ENCODE measurements around the gene AUTS2. TPM values are rescaled to one million over a fixed set of nuclear protein-coding genes. Genes with fewer than 3 reads are reported as not detected.

Gene AUTS2
- total and polyA plus RNA-seq, 10 of the 15 experiments (the other 5 are each of a cell fraction or from before 2014, with no cell fraction given): 6.4 to 55.6 (median 21.6) TPM

DNA sequence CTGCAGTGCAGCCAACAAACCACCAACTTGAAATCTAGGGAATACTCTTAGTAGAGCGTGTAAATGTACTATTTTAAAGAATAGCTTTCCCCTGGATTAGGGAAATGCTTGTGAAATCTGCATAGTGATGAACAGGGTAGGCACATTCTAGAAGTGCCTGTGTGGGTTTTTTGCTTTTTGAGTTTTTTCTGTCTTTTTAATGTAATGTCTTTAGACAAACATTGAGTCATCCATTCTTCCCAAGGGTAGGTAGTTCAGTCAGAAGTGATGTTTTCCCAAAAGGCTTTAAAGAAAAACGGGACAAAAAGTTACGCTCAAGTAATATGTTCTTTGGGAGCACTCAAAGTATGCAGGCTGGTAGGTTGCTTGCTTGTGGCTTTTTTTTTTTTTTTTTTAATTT lies 130.0 kb downstream of the AUTS2 start:
- SMC1A ChIA-PET (ENCODE audit: uncharacterized antibody, unreplicated experiment): interaction anchor here (0.5 to 4.1 kb wide), 10 partner anchors 11 to 492 kb away, joined by 3 to 18 read pairs (median 4); no protein-coding TSS in a partner anchor
- H3K27ac ChIP-seq (ENCODE audit: control insufficient read depth, insufficient read depth): no peak overlapping the region
- FAIRE-seq: no peak
- TF ChIP-seq CTCF (IDR thresholded peaks at IDR 0.05 in 2 of 3, conservative IDR thresholded peaks at IDR 0.05 in 1 of 3; ENCODE audit: control insufficient read depth in 2 of 3, extremely low read depth in 1 of 3, insufficient read depth in 1 of 3, low read depth in 3 of 3, low read length in 3 of 3): no peak
- TF ChIP-seq RELA (IDR thresholded peaks at IDR 0.05; ENCODE audit: borderline replicate concordance, partially characterized antibody): no peak
- TF ChIP-seq E4F1 (IDR thresholded peaks at IDR 0.05; ENCODE audit: borderline replicate concordance, partially characterized antibody): no peak
- no peak for TF ChIP-seq SREBF2 (IDR thresholded peaks at IDR 0.05; ENCODE audit: low read length)
- TF ChIP-seq, protein P1, sequence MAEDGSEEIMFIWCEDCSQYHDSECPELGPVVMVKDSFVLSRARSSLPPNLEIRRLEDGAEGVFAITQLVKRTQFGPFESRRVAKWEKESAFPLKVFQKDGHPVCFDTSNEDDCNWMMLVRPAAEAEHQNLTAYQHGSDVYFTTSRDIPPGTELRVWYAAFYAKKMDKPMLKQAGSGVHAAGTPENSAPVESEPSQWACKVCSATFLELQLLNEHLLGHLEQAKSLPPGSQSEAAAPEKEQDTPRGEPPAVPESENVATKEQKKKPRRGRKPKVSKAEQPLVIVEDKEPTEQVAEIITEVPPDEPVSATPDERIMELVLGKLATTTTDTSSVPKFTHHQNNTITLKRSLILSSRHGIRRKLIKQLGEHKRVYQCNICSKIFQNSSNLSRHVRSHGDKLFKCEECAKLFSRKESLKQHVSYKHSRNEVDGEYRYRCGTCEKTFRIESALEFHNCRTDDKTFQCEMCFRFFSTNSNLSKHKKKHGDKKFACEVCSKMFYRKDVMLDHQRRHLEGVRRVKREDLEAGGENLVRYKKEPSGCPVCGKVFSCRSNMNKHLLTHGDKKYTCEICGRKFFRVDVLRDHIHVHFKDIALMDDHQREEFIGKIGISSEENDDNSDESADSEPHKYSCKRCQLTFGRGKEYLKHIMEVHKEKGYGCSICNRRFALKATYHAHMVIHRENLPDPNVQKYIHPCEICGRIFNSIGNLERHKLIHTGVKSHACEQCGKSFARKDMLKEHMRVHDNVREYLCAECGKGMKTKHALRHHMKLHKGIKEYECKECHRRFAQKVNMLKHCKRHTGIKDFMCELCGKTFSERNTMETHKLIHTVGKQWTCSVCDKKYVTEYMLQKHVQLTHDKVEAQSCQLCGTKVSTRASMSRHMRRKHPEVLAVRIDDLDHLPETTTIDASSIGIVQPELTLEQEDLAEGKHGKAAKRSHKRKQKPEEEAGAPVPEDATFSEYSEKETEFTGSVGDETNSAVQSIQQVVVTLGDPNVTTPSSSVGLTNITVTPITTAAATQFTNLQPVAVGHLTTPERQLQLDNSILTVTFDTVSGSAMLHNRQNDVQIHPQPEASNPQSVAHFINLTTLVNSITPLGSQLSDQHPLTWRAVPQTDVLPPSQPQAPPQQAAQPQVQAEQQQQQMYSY (CRISPR knock-in tag; IDR thresholded peaks at IDR 0.05): no peak
- TF ChIP-seq, protein P2, sequence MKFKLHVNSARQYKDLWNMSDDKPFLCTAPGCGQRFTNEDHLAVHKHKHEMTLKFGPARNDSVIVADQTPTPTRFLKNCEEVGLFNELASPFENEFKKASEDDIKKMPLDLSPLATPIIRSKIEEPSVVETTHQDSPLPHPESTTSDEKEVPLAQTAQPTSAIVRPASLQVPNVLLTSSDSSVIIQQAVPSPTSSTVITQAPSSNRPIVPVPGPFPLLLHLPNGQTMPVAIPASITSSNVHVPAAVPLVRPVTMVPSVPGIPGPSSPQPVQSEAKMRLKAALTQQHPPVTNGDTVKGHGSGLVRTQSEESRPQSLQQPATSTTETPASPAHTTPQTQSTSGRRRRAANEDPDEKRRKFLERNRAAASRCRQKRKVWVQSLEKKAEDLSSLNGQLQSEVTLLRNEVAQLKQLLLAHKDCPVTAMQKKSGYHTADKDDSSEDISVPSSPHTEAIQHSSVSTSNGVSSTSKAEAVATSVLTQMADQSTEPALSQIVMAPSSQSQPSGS (IDR thresholded peaks at IDR 0.05; ENCODE audit: low read length): no peak
- no peak for TF ChIP-seq CBX3 (IDR thresholded peaks at IDR 0.05; ENCODE audit: borderline replicate concordance, low read depth)
- TF ChIP-seq PAX8 (IDR thresholded peaks at IDR 0.05): no peak
- TF ChIP-seq, protein P3, sequence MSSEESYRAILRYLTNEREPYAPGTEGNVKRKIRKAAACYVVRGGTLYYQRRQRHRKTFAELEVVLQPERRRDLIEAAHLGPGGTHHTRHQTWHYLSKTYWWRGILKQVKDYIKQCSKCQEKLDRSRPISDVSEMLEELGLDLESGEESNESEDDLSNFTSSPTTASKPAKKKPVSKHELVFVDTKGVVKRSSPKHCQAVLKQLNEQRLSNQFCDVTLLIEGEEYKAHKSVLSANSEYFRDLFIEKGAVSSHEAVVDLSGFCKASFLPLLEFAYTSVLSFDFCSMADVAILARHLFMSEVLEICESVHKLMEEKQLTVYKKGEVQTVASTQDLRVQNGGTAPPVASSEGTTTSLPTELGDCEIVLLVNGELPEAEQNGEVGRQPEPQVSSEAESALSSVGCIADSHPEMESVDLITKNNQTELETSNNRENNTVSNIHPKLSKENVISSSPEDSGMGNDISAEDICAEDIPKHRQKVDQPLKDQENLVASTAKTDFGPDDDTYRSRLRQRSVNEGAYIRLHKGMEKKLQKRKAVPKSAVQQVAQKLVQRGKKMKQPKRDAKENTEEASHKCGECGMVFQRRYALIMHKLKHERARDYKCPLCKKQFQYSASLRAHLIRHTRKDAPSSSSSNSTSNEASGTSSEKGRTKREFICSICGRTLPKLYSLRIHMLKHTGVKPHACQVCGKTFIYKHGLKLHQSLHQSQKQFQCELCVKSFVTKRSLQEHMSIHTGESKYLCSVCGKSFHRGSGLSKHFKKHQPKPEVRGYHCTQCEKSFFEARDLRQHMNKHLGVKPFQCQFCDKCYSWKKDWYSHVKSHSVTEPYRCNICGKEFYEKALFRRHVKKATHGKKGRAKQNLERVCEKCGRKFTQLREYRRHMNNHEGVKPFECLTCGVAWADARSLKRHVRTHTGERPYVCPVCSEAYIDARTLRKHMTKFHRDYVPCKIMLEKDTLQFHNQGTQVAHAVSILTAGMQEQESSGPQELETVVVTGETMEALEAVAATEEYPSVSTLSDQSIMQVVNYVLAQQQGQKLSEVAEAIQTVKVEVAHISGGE (CRISPR knock-in tag; IDR thresholded peaks at IDR 0.05): no peak
- no peak for TF ChIP-seq ESRRA (IDR thresholded peaks at IDR 0.05; ENCODE audit: low read length)

More for the DNA sequence above, 130.0 kb downstream of the AUTS2 start:
- no peaks in the 10 kb centered on the region for H3K4me1 ChIP-seq (ENCODE audit: control insufficient read depth, insufficient read depth, low read length)
- no peaks in the 10 kb centered on the region; a peak in 1 of 4 replicates for H3K27me3 ChIP-seq (replicated peaks in 1 of 2; ENCODE audit: control insufficient read depth in 2 of 2, insufficient read depth in 2 of 2, low read length in 1 of 2)
- no peaks in the 10 kb centered on the region for H3K9me3 ChIP-seq (replicated peaks; ENCODE audit: control insufficient read depth, insufficient read depth, low read length)
- 67% methylated on average over 3 of the region's 3 CpGs for WGBS (ENCODE audit: insufficient coverage, insufficient replicate concordance, low lambda C conversion rate, missing lambda C conversion rate)
- H2AFZ ChIP-seq (ENCODE audit: control insufficient read depth, low read depth, low read length): no peak overlapping the region
- ChIA-PET RAD21 (ENCODE audit: unreplicated experiment) (interaction anchor here (0.6 to 1.2 kb wide), 3 partner anchors 11 to 96 kb away, joined by 3 to 7 read pairs (median 3); no protein-coding TSS in a partner anchor), CTCF (interaction anchor here (0.8 to 1.6 kb wide), 3 partner anchors 10 to 44 kb away, joined by 3 to 6 read pairs (median 3); no protein-coding TSS in a partner anchor), POLR2A (interaction anchor here (0.7 kb wide), 1 partner anchor 19 kb away, joined by 3 read pairs; no protein-coding TSS in a partner anchor)
- H3K79me2 ChIP-seq (ENCODE audit: control insufficient read depth, insufficient read depth, low read length): no peaks in the 10 kb centered on the region
- H3K4me3 ChIP-seq: no peak overlapping the region
- no peak overlapping the region for H3K9ac ChIP-seq (ENCODE audit: control insufficient read depth, insufficient read depth, low read length)
- in situ Hi-C loops (cut with MboI) (no loop called here), intact Hi-C loops (cut with micrococcal nuclease; ENCODE audit: unreplicated experiment) (no loop called here)
- ATAC-seq (no peak; the same call in 2 of the 3 replicates), DNase-seq (ENCODE audit: low read depth, low spot score) (no peak)
- no peaks in the 10 kb centered on the region; a peak in 1 of 4 replicates for H3K36me3 ChIP-seq (ENCODE audit: control insufficient read depth in 2 of 2, insufficient read depth in 2 of 2, low read length in 1 of 2)
- H4K20me1 ChIP-seq (ENCODE audit: control insufficient read depth, insufficient read depth): no peaks in the 10 kb centered on the region
- no TSS peak for BruUV-seq (replicated peaks)
- no peak overlapping the region for H3K4me2 ChIP-seq (ENCODE audit: control insufficient read depth, insufficient read depth)

All from GM12878 (cell line).